Middle frontal gyrus (tissue), 1 donor: ENCODE measurements around the gene CHPF2.

Experiments used
- DNase-seq: peaks from one replicate; pipeline ENCODE4 v3.0.0-alpha.2; 2015; ENCODE audit warnings: low spot score; ENCODE audit errors: extremely low spot score

The CHPF2 gene

GRCh38 chr7:151282111-151282510, 49.8 kb downstream of the CHPF2 start:
- DNase-seq: no peak

GRCh38 chr7:151283302-151283701, 51.0 kb downstream of the CHPF2 start:
- no peak for DNase-seq

GRCh38 chr7:151286148-151286547, 53.9 kb downstream of the CHPF2 start:
- DNase-seq: no peak
